ENCODE measurements around the gene LRRC8D. TPM values are rescaled to one million over a fixed set of nuclear protein-coding genes. Genes with fewer than 3 reads are reported as not detected.

LRRC8D gene
- total and polyA plus RNA-seq, 9 of the 15 experiments (the other 6 are each of a cell fraction or from before 2014, with no cell fraction given): 3.4 to 53.9 (median 15.9) TPM

DNA sequence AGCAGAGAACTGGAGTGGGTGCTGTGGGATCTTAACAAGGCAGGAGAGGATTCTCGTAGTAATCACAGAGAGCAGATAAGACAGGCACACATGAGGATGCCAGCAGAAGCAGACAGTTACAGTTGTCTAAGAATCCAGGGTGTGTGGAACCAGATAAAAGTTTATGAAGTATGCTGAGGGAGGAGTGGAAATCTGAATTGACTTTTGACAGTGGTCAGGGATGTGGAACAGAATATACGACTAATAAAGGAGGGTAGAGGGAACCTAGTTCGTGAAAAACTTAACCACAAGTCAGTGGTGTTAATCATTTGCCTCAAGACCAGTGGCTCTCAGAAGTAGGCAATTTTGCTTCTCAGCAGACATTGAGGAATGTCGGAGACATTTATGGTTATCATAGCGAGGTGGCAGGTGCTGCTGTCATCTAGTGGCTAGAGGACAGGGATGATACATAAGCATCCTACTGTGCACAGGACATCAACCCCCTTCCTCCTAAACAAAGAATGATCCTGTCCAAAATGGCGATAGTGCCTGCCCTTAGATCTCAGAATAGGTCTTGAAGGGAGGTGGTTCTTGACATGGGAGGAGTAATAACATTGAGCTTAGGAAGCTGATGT is 3.0 kb downstream of the LRRC8D start (continued):
- TF ChIP-seq, protein P1, sequence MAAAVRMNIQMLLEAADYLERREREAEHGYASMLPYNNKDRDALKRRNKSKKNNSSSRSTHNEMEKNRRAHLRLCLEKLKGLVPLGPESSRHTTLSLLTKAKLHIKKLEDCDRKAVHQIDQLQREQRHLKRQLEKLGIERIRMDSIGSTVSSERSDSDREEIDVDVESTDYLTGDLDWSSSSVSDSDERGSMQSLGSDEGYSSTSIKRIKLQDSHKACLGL (CRISPR knock-in tag; IDR thresholded peaks at IDR 0.05; ENCODE audit: borderline replicate concordance, poor library complexity, severe bottlenecking): no peak
- TF ChIP-seq ZNF431 (CRISPR knock-in tag; IDR thresholded peaks at IDR 0.05): no peak
- no peak for TF ChIP-seq ZNF551 (CRISPR knock-in tag; IDR thresholded peaks at IDR 0.05)
- TF ChIP-seq, protein P2, sequence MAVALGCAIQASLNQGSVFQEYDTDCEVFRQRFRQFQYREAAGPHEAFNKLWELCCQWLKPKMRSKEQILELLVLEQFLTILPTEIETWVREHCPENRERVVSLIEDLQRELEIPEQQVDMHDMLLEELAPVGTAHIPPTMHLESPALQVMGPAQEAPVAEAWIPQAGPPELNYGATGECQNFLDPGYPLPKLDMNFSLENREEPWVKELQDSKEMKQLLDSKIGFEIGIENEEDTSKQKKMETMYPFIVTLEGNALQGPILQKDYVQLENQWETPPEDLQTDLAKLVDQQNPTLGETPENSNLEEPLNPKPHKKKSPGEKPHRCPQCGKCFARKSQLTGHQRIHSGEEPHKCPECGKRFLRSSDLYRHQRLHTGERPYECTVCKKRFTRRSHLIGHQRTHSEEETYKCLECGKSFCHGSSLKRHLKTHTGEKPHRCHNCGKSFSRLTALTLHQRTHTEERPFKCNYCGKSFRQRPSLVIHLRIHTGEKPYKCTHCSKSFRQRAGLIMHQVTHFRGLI (CRISPR knock-in tag; IDR thresholded peaks at IDR 0.05): no peak
- TF ChIP-seq IFI16 (CRISPR knock-in tag; IDR thresholded peaks at IDR 0.05): no peak
- no peak for TF ChIP-seq ZNF717 (CRISPR knock-in tag; IDR thresholded peaks at IDR 0.05)
- no peak for TF ChIP-seq ZNF217 (CRISPR knock-in tag; IDR thresholded peaks at IDR 0.05)
- no peak for TF ChIP-seq CHD4 (IDR thresholded peaks at IDR 0.05; ENCODE audit: insufficient read depth, insufficient replicate concordance, low read depth, low read length, poor library complexity, severe bottlenecking)
- TF ChIP-seq, protein P3, sequence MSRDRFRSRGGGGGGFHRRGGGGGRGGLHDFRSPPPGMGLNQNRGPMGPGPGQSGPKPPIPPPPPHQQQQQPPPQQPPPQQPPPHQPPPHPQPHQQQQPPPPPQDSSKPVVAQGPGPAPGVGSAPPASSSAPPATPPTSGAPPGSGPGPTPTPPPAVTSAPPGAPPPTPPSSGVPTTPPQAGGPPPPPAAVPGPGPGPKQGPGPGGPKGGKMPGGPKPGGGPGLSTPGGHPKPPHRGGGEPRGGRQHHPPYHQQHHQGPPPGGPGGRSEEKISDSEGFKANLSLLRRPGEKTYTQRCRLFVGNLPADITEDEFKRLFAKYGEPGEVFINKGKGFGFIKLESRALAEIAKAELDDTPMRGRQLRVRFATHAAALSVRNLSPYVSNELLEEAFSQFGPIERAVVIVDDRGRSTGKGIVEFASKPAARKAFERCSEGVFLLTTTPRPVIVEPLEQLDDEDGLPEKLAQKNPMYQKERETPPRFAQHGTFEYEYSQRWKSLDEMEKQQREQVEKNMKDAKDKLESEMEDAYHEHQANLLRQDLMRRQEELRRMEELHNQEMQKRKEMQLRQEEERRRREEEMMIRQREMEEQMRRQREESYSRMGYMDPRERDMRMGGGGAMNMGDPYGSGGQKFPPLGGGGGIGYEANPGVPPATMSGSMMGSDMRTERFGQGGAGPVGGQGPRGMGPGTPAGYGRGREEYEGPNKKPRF (IDR thresholded peaks at IDR 0.05; ENCODE audit: low read depth, low read length): no peak
- TF ChIP-seq GTF2A2 (tag; IDR thresholded peaks at IDR 0.05): no peak
- TF ChIP-seq, protein P4, sequence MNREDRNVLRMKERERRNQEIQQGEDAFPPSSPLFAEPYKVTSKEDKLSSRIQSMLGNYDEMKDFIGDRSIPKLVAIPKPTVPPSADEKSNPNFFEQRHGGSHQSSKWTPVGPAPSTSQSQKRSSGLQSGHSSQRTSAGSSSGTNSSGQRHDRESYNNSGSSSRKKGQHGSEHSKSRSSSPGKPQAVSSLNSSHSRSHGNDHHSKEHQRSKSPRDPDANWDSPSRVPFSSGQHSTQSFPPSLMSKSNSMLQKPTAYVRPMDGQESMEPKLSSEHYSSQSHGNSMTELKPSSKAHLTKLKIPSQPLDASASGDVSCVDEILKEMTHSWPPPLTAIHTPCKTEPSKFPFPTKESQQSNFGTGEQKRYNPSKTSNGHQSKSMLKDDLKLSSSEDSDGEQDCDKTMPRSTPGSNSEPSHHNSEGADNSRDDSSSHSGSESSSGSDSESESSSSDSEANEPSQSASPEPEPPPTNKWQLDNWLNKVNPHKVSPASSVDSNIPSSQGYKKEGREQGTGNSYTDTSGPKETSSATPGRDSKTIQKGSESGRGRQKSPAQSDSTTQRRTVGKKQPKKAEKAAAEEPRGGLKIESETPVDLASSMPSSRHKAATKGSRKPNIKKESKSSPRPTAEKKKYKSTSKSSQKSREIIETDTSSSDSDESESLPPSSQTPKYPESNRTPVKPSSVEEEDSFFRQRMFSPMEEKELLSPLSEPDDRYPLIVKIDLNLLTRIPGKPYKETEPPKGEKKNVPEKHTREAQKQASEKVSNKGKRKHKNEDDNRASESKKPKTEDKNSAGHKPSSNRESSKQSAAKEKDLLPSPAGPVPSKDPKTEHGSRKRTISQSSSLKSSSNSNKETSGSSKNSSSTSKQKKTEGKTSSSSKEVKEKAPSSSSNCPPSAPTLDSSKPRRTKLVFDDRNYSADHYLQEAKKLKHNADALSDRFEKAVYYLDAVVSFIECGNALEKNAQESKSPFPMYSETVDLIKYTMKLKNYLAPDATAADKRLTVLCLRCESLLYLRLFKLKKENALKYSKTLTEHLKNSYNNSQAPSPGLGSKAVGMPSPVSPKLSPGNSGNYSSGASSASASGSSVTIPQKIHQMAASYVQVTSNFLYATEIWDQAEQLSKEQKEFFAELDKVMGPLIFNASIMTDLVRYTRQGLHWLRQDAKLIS (CRISPR knock-in tag; IDR thresholded peaks at IDR 0.05): no peak
- TF ChIP-seq ZFX (CRISPR knock-in tag; IDR thresholded peaks at IDR 0.05): no peak
- peak; percentile 34 for TF ChIP-seq KDM5B (IDR thresholded peaks at IDR 0.05; ENCODE audit: insufficient replicate concordance, low read depth, low read length)
- TF ChIP-seq ZNF282 (CRISPR knock-in tag; IDR thresholded peaks at IDR 0.05): no peak
- TF ChIP-seq SIN3A (IDR thresholded peaks at IDR 0.05; ENCODE audit: borderline replicate concordance in 2 of 2, control insufficient read depth in 1 of 2, low read depth in 2 of 2, low read length in 2 of 2): no peak
- 0 out of 2 replicates have a peak, but pooled peaks have one; percentile 48 for TF ChIP-seq ZNF766 (CRISPR knock-in tag; conservative IDR thresholded peaks at IDR 0.05)
- TF ChIP-seq, protein P5, sequence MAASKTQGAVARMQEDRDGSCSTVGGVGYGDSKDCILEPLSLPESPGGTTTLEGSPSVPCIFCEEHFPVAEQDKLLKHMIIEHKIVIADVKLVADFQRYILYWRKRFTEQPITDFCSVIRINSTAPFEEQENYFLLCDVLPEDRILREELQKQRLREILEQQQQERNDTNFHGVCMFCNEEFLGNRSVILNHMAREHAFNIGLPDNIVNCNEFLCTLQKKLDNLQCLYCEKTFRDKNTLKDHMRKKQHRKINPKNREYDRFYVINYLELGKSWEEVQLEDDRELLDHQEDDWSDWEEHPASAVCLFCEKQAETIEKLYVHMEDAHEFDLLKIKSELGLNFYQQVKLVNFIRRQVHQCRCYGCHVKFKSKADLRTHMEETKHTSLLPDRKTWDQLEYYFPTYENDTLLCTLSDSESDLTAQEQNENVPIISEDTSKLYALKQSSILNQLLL (CRISPR knock-in tag; IDR thresholded peaks at IDR 0.05; ENCODE audit: borderline replicate concordance): no peak
- no peak for TF ChIP-seq ZFPM2 (CRISPR knock-in tag; IDR thresholded peaks at IDR 0.05)
